ENCODE measurements around the gene BSDC1.

BSDC1 gene

DNA sequence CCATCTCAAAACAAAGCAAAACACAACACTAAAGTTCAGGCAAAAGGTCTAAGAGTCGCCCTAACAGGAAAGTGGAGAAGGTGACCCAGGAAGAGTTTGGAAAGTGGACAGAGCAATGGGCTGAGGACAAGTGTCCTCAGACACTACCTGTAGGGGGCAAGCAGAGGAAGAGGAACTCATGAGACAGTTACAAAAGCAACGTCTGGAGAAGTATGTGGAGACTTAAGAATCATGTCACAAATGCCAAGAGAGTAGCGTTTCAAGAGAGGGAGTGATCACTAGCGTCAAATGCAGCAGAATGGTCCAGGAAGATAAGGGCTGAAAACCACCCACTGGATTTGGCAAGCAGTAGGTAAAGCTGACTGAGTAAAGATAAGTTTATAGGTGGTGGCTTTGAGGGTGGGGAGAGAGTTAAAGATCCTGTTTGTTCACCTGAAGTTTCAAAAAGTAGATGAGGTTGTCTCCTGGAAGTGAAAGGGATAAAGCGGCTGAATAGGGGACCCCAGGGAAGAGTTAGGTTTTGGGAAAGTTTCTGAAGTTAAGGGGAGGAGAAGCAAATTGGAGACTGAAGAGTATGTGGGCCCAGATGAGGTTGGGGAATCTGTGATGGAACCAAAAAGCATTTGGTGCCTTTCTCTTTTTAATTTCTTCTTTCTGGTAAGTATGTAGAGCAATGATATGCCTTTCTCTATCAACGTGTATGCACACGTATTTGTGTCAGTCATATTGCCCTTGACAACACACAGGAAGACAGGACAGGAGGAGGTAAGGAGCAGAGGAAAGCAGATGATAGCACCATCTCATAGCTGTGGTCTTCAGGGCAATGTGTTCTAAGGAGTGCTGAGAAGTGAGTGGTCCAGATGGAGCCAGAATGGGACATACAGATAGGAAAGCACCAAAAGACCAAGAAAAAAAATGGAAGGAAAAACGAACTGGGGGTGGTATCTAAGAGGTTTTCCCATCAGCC lies 3.1 kb downstream of the BSDC1 start:
- DNase-seq (ENCODE audit: insufficient read length): no peak
- FAIRE-seq: no peak
- TF ChIP-seq TAF1 (IDR thresholded peaks at IDR 0.05; ENCODE audit: borderline replicate concordance, low read depth, low read length) (no peak), POLR2A (IDR thresholded peaks at IDR 0.05; ENCODE audit: low read depth, low read length) (no peak), POLR2AphosphoS5 (IDR thresholded peaks at IDR 0.05; ENCODE audit: low read depth, low read length) (no peak)

DNA sequence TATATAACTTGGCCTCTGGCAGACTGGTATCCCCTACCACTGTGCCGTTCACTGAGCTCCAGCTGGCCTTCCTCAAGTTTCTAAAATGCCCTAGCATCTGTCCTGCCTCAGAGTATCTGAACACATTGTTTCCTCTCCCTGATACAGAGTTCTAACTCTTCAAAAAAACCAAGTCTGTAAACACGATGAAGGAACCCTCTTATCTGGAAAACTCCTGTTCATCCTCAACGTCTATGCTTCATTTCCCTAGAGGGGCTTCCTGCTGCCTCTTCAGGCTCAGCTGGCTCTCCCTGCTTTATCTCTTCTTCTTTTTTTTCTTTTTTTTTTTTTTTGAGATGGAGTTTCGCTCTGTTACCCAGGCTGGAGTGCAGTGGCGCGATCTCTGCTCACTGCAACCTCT lies 5.6 kb downstream of the BSDC1 start:
- TF ChIP-seq POLR2AphosphoS5 (IDR thresholded peaks at IDR 0.05; ENCODE audit: low read depth, low read length) (no peak), POLR2A (IDR thresholded peaks at IDR 0.05; ENCODE audit: low read depth, low read length) (no peak), TAF1 (IDR thresholded peaks at IDR 0.05; ENCODE audit: borderline replicate concordance, low read depth, low read length) (no peak)
- FAIRE-seq (no peak), DNase-seq (ENCODE audit: insufficient read length) (no peak)

- DNase-seq (ENCODE audit: insufficient read length) (no peak), FAIRE-seq (no peak)
Observed at GRCh38 chr1:32386676-32387392, 7.4 kb downstream of the BSDC1 start.

DNA sequence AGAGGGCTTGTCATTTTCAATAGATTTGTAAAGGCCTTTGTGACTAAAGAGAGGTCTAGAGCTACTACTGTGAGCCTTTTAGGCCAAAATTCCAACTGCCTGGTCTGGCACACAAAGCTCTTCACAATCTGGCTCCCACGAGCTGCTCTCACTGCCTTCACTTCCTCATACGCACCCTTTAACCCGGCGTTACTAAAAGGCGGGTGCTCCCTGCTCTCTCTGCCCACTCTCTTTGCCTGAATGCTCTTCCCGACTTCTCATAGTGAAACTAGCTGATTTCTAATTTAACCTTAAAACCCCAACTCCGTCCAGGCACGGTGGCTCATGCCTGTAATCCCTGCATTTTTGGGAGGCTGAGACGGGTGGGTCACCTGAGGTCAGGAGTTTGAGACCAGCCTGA lies 14.2 kb downstream of the BSDC1 start:
- DNase-seq (ENCODE audit: insufficient read length) (no peak), FAIRE-seq (no peak)

More at GRCh38 chr1:32386676-32387392, 7.4 kb downstream of the BSDC1 start:
- TF ChIP-seq TAF1 (IDR thresholded peaks at IDR 0.05; ENCODE audit: borderline replicate concordance, low read depth, low read length): no peak
- TF ChIP-seq POLR2A (IDR thresholded peaks at IDR 0.05; ENCODE audit: low read depth, low read length): no peak
- no peak for TF ChIP-seq POLR2AphosphoS5 (IDR thresholded peaks at IDR 0.05; ENCODE audit: low read depth, low read length)

DNA sequence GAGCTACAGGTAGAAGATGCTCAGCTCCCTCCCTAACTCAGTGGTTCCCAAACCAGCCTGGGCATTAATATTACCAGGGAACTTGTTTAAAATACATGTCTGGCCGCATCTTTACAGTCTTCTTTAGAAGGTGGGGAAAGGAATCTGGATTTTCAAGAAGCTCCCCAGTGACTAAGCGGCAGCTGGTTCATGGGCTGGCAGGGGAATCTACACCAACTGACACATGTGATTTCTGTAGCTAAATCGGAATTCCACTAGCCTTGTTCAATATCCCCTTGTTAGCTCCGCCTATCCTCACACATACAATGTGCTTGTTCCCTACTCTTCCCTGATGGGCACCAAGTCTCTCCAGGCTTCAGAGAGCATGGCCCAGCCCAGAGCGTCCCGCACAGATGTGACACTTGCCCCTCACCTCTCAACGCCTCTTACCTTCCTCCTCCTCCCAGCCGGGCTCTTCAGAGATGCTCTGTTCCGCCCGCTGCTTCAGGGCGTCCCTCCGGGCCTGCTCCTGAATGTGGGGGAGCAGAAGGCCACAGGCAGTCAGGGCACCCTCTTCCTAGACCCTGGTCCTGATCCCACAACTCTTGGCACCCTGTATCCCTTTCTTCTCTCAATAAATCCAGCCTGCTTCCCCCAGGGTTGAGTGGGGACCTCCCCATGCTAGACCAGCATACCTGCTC lies 16.6 kb downstream of the BSDC1 start:
- DNase-seq (ENCODE audit: insufficient read length): no peak
- FAIRE-seq: no peak
- TF ChIP-seq POLR2A (IDR thresholded peaks at IDR 0.05; ENCODE audit: low read depth, low read length): no peak
- TF ChIP-seq TAF1 (IDR thresholded peaks at IDR 0.05; ENCODE audit: borderline replicate concordance, low read depth, low read length): no peak
- TF ChIP-seq POLR2AphosphoS5 (IDR thresholded peaks at IDR 0.05; ENCODE audit: low read depth, low read length): no peak

More for the DNA sequence above, 14.2 kb downstream of the BSDC1 start:
- TF ChIP-seq POLR2AphosphoS5 (IDR thresholded peaks at IDR 0.05; ENCODE audit: low read depth, low read length): no peak
- TF ChIP-seq POLR2A (IDR thresholded peaks at IDR 0.05; ENCODE audit: low read depth, low read length): no peak
- no peak for TF ChIP-seq TAF1 (IDR thresholded peaks at IDR 0.05; ENCODE audit: borderline replicate concordance, low read depth, low read length)

DNA sequence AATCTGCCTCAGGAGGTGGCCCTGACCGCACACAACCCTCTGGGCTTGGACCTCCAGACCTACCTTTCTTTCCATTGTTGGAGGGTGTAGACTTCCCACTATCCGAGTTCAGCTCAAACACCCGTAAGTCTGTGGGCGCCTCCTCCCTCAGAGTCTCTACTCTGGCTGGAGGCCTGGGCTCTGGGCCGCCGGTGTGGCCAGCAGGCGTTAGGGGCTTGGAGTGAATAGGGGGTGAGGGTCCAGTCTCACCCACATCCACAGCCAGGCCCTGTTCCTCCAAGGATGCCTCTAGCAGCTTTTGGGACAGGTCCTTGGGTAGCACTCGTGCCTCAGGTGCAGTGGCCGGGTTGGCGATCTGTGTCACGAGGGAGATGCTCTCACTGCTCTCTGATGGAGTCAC lies 18.0 kb downstream of the BSDC1 start:
- DNase-seq (ENCODE audit: insufficient read length) (no peak), FAIRE-seq (no peak)
- TF ChIP-seq POLR2A (IDR thresholded peaks at IDR 0.05; ENCODE audit: low read depth, low read length): no peak
- TF ChIP-seq POLR2AphosphoS5 (IDR thresholded peaks at IDR 0.05; ENCODE audit: low read depth, low read length): no peak
- TF ChIP-seq TAF1 (IDR thresholded peaks at IDR 0.05; ENCODE audit: borderline replicate concordance, low read depth, low read length): no peak

GRCh38 chr1:32373996-32374592 lies 20.1 kb downstream of the BSDC1 start:
- no peak for TF ChIP-seq POLR2A (IDR thresholded peaks at IDR 0.05; ENCODE audit: low read depth, low read length)
- DNase-seq (ENCODE audit: insufficient read length) (no peak), FAIRE-seq (no peak)

DNA sequence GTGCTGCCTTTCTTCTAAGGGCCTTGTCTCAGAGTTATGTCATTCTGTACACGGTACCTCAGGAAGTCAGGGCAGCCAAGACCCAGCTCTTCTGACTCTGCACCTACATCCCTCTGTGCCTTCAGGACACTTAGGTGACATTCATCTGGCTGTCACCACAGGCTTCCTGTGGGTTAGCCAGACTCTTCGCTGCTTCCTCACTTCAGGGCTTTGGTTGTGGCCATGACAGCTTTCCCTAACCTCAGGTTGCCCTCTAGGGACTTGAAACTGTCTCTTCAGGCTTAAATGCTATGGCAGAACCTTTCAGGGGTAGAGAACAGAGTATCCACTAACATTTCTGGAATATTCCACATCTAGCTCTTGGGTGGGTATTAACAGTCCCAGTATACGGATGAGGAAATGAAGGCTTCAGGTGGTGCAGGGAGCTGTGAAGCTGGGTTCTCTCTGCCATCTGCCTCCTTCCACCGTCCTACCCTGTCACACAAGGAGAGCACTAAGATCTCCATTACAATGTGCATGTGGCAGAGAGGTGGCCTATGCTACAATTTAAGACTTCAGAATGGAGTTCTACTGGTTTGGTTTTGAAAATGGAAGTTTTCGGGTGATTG lies 22.0 kb downstream of the BSDC1 start:
- TF ChIP-seq POLR2AphosphoS5 (IDR thresholded peaks at IDR 0.05; ENCODE audit: low read depth, low read length): no peak
- TF ChIP-seq TAF1 (IDR thresholded peaks at IDR 0.05; ENCODE audit: borderline replicate concordance, low read depth, low read length): no peak
- DNase-seq (ENCODE audit: insufficient read length) (no peak), FAIRE-seq (peak; percentile 85)

- DNase-seq (ENCODE audit: insufficient read length) (no peak), FAIRE-seq (no peak)
- TF ChIP-seq POLR2AphosphoS5 (IDR thresholded peaks at IDR 0.05; ENCODE audit: low read depth, low read length): no peak
- no peak for TF ChIP-seq POLR2A (IDR thresholded peaks at IDR 0.05; ENCODE audit: low read depth, low read length)
- no peak for TF ChIP-seq TAF1 (IDR thresholded peaks at IDR 0.05; ENCODE audit: borderline replicate concordance, low read depth, low read length)
Observed at GRCh38 chr1:32367912-32368635, 26.2 kb downstream of the BSDC1 start.

DNA sequence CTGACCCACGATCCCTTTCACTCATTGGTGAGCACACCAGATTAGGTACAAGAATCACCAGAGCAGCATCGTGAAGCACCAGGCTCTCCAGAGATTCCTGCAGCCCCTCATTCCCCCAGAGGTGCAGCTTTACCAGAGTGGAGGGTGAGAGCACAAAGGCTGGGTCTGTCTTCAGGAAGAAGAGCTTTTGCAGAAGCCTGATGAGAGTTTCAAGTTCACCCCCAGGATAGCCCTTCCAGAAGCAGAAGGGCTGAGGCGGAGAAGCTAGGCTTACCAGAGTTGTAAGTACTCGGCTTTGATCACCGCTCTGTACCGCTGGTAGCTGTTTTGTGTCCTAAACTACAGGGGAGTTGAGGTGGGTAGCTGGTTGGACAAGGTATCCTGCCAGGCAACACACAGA lies 28.8 kb downstream of the BSDC1 start:
- FAIRE-seq (no peak), DNase-seq (ENCODE audit: insufficient read length) (no peak)
- TF ChIP-seq POLR2AphosphoS5 (IDR thresholded peaks at IDR 0.05; ENCODE audit: low read depth, low read length) (no peak), POLR2A (IDR thresholded peaks at IDR 0.05; ENCODE audit: low read depth, low read length) (no peak), TAF1 (IDR thresholded peaks at IDR 0.05; ENCODE audit: borderline replicate concordance, low read depth, low read length) (no peak)

Data from GM12892 (cell line).